ENCODE results near the gene JARID2.
A peak's percentile ranks its signal among the peaks of the same experiment; 100 is the strongest.

The JARID2 gene

DNA sequence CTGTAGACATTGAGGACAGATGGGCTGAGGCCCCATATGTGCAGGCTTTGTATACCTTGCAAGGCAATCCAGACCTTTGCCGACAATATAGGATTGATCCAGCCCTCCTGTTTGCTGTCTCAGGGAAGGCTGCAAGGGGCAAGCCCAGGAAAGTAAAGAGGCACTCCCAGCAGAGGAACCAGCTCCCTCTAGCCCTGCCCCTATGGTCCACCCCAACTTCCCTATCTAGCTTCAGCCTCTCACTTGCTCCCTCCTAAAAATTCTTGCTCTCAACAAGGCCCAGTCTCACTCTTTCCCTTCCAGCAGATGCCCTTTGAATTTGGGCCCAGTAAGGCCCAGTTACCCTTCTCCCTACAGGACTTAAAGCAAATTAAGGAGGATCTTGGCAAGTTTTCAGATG, 92.6 kb downstream of the JARID2 start:
- Histone ChIP-seq H3K27ac (ENCODE audit: low read length, poor library complexity, severe bottlenecking) (no peak overlapping the region), H2AFZ (ENCODE audit: low read depth, low read length) (no peak overlapping the region), H2BK15ac (ENCODE audit: low read depth, poor library complexity, severe bottlenecking) (no peak overlapping the region), H2BK120ac (ENCODE audit: low read depth, low read length) (no peak overlapping the region), H2BK5ac (ENCODE audit: low read depth, low read length, poor library complexity, severe bottlenecking) (no peak overlapping the region), H4K91ac (ENCODE audit: low read length) (no peak overlapping the region), H3K36me3 (ENCODE audit: control insufficient read depth in 1 of 2, insufficient read depth in 2 of 2, low read depth in 1 of 2, low read length in 2 of 2) (no peaks in the 10 kb centered on the region), H3K4me2 (ENCODE audit: low read length, poor library complexity, severe bottlenecking) (no peak overlapping the region), H4K8ac (ENCODE audit: low read length) (no peak overlapping the region), H3K27me3 (ENCODE audit: control insufficient read depth in 1 of 2, insufficient read depth in 1 of 2, low read length in 2 of 2) (no peaks in the 10 kb centered on the region), H2BK12ac (ENCODE audit: low read length in 2 of 2) (no peak overlapping the region), H2AK5ac (ENCODE audit: low read length, severe bottlenecking) (no peak overlapping the region), H3K14ac (ENCODE audit: low read length in 2 of 2) (peak overlapping the region in 1 of 2 experiments; percentile 44), H3K18ac (ENCODE audit: low read depth in 1 of 2, low read length in 2 of 2) (no peak overlapping the region), H3K4ac (ENCODE audit: low read depth in 1 of 2, low read length in 2 of 2) (no peak overlapping the region), H3K9me3 (ENCODE audit: control insufficient read depth, low read length) (no peaks in the 10 kb centered on the region), H3K79me1 (replicated peaks; ENCODE audit: low read length, poor library complexity, severe bottlenecking) (peaks cover 53% of the 10 kb centered on the region), H3K4me3 (ENCODE audit: insufficient read depth in 1 of 2, low read depth in 1 of 2, low read length in 2 of 2) (no peak overlapping the region), H3K9ac (ENCODE audit: low read length) (no peak overlapping the region), H3K4me1 (ENCODE audit: control insufficient read depth, insufficient read depth, low read depth, low read length) (peaks cover 5% of the 10 kb centered on the region), H3K23ac (ENCODE audit: low read length in 2 of 2) (no peak overlapping the region)
- 97% methylated on average over 1 of the region's 1 CpG for WGBS
- DNase-seq, result no peak

DNA sequence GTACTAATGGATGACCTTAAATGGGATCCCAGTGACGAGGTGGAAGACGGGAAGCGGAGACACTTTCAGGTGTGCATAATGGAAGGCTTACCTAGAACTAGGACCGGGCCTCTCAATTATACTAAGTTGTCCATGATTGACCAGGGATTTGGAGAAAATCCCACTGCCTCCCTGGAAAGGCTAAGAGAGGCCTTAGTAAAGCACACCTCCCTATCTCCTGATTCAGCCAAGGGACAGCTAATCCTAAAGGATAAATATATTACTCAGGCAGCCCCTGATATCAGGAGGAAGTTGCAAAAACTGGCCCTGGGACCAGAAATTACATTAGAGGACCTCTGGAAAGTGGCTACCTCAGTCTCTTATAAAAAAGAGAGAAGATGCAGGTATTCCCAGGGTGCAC, 93.2 kb downstream of the JARID2 start:
- Histone ChIP-seq H3K4me2 (ENCODE audit: low read length, poor library complexity, severe bottlenecking) (no peak overlapping the region), H3K27ac (ENCODE audit: low read length, poor library complexity, severe bottlenecking) (no peak overlapping the region), H2BK5ac (ENCODE audit: low read depth, low read length, poor library complexity, severe bottlenecking) (no peak overlapping the region), H3K4me3 (ENCODE audit: insufficient read depth in 1 of 2, low read depth in 1 of 2, low read length in 2 of 2) (no peak overlapping the region), H3K27me3 (ENCODE audit: control insufficient read depth in 1 of 2, insufficient read depth in 1 of 2, low read length in 2 of 2) (no peaks in the 10 kb centered on the region), H3K9me3 (ENCODE audit: control insufficient read depth, low read length) (no peaks in the 10 kb centered on the region), H3K23ac (ENCODE audit: low read length in 2 of 2) (no peak overlapping the region), H3K9ac (ENCODE audit: low read length) (no peak overlapping the region), H3K79me1 (replicated peaks; ENCODE audit: low read length, poor library complexity, severe bottlenecking) (peaks cover 52% of the 10 kb centered on the region), H4K91ac (ENCODE audit: low read length) (no peak overlapping the region), H2BK12ac (ENCODE audit: low read length in 2 of 2) (no peak overlapping the region), H2BK15ac (ENCODE audit: low read depth, poor library complexity, severe bottlenecking) (no peak overlapping the region), H3K18ac (ENCODE audit: low read depth in 1 of 2, low read length in 2 of 2) (peak overlapping the region in 1 of 2 experiments; percentile 48), H3K4ac (ENCODE audit: low read depth in 1 of 2, low read length in 2 of 2) (no peak overlapping the region), H2AFZ (ENCODE audit: low read depth, low read length) (no peak overlapping the region), H3K36me3 (ENCODE audit: control insufficient read depth in 1 of 2, insufficient read depth in 2 of 2, low read depth in 1 of 2, low read length in 2 of 2) (no peaks in the 10 kb centered on the region), H3K4me1 (ENCODE audit: control insufficient read depth, insufficient read depth, low read depth, low read length) (peaks cover 5% of the 10 kb centered on the region), H2AK5ac (ENCODE audit: low read length, severe bottlenecking) (no peak overlapping the region), H3K14ac (ENCODE audit: low read length in 2 of 2) (no peak overlapping the region), H2BK120ac (ENCODE audit: low read depth, low read length) (no peak overlapping the region), H4K8ac (ENCODE audit: low read length) (no peak overlapping the region)
- WGBS, result 96% methylated on average over 4 of the region's 4 CpGs
- no peak for DNase-seq

DNA sequence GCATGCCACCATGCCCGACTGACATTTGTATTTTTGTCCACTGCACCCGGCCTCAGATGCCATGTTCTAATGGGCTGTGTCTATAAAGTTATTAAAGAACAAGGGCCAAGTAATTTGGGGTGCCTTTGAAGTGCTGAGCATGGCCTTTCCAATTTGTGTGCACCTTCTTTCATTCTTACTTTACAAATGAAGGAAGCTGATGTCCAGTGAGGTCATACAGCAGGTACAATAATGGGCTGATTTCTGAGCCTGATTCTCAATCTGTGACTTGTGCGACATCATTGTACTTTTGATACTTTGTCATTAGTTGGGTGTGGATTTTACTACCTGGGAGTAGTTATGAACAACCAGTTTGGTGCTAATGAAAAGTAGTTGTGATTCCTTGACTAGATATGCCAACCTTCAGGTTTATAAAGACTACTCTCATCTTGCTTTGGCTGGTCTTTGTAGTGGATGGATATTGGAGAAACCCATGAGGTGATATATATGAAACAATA, 94.3 kb downstream of the JARID2 start:
- Histone ChIP-seq H3K18ac (ENCODE audit: low read depth in 1 of 2, low read length in 2 of 2) (no peak overlapping the region), H3K4me1 (ENCODE audit: control insufficient read depth, insufficient read depth, low read depth, low read length) (peaks cover 5% of the 10 kb centered on the region), H3K9me3 (ENCODE audit: control insufficient read depth, low read length) (no peaks in the 10 kb centered on the region), H4K8ac (ENCODE audit: low read length) (no peak overlapping the region), H3K27ac (ENCODE audit: low read length, poor library complexity, severe bottlenecking) (no peak overlapping the region), H3K4ac (ENCODE audit: low read depth in 1 of 2, low read length in 2 of 2) (no peak overlapping the region), H3K9ac (ENCODE audit: low read length) (no peak overlapping the region), H3K4me2 (ENCODE audit: low read length, poor library complexity, severe bottlenecking) (no peak overlapping the region), H2BK12ac (ENCODE audit: low read length in 2 of 2) (no peak overlapping the region), H3K27me3 (ENCODE audit: control insufficient read depth in 1 of 2, insufficient read depth in 1 of 2, low read length in 2 of 2) (no peaks in the 10 kb centered on the region), H3K14ac (ENCODE audit: low read length in 2 of 2) (no peak overlapping the region), H3K4me3 (ENCODE audit: insufficient read depth in 1 of 2, low read depth in 1 of 2, low read length in 2 of 2) (no peak overlapping the region), H4K91ac (ENCODE audit: low read length) (no peak overlapping the region), H2AFZ (ENCODE audit: low read depth, low read length) (no peak overlapping the region), H3K79me1 (replicated peaks; ENCODE audit: low read length, poor library complexity, severe bottlenecking) (peaks cover 52% of the 10 kb centered on the region), H2BK5ac (ENCODE audit: low read depth, low read length, poor library complexity, severe bottlenecking) (no peak overlapping the region), H3K23ac (ENCODE audit: low read length in 2 of 2) (no peak overlapping the region), H2AK5ac (ENCODE audit: low read length, severe bottlenecking) (no peak overlapping the region), H2BK15ac (ENCODE audit: low read depth, poor library complexity, severe bottlenecking) (no peak overlapping the region), H2BK120ac (ENCODE audit: low read depth, low read length) (no peak overlapping the region), H3K36me3 (ENCODE audit: control insufficient read depth in 1 of 2, insufficient read depth in 2 of 2, low read depth in 1 of 2, low read length in 2 of 2) (no peaks in the 10 kb centered on the region)
- DNase-seq, result no peak
- 99% methylated on average over 3 of the region's 3 CpGs for WGBS

DNA sequence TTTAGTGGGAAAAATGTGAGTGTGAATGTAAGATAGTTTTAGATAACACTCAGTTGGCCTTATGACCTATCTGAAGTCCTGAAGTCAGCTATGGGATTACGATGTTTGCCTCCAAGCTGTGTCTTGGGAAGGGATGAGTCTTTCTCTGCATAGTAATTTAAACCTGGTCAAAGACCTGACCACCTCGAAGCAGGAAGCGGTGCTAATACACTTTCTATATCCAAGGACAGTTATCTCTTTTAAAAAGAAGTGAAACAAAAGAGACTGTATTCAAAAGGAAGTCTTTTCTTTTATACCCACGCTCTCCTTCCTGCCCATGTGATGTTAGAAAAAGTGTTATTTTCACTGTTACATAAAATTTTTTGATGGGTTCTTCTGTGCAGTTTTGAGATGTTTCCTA, 94.9 kb downstream of the JARID2 start:
- Histone ChIP-seq H3K36me3 (ENCODE audit: control insufficient read depth in 1 of 2, insufficient read depth in 2 of 2, low read depth in 1 of 2, low read length in 2 of 2) (no peaks in the 10 kb centered on the region), H2AFZ (ENCODE audit: low read depth, low read length) (no peak overlapping the region), H2BK12ac (ENCODE audit: low read length in 2 of 2) (no peak overlapping the region), H3K27me3 (ENCODE audit: control insufficient read depth in 1 of 2, insufficient read depth in 1 of 2, low read length in 2 of 2) (no peaks in the 10 kb centered on the region), H3K4ac (ENCODE audit: low read depth in 1 of 2, low read length in 2 of 2) (peak overlapping the region in 1 of 2 experiments; percentile 28), H3K79me1 (replicated peaks; ENCODE audit: low read length, poor library complexity, severe bottlenecking) (peaks cover 47% of the 10 kb centered on the region), H3K4me2 (ENCODE audit: low read length, poor library complexity, severe bottlenecking) (no peak overlapping the region), H3K14ac (ENCODE audit: low read length in 2 of 2) (no peak overlapping the region), H2BK120ac (ENCODE audit: low read depth, low read length) (no peak overlapping the region), H4K8ac (ENCODE audit: low read length) (no peak overlapping the region), H2BK5ac (ENCODE audit: low read depth, low read length, poor library complexity, severe bottlenecking) (no peak overlapping the region), H3K18ac (ENCODE audit: low read depth in 1 of 2, low read length in 2 of 2) (peak overlapping the region in 1 of 2 experiments; percentile 76), H2AK5ac (ENCODE audit: low read length, severe bottlenecking) (no peak overlapping the region), H3K4me3 (ENCODE audit: insufficient read depth in 1 of 2, low read depth in 1 of 2, low read length in 2 of 2) (no peak overlapping the region), H4K91ac (ENCODE audit: low read length) (no peak overlapping the region), H2BK15ac (ENCODE audit: low read depth, poor library complexity, severe bottlenecking) (no peak overlapping the region), H3K27ac (ENCODE audit: low read length, poor library complexity, severe bottlenecking) (no peak overlapping the region), H3K23ac (ENCODE audit: low read length in 2 of 2) (no peak overlapping the region), H3K9ac (ENCODE audit: low read length) (no peak overlapping the region), H3K9me3 (ENCODE audit: control insufficient read depth, low read length) (no peaks in the 10 kb centered on the region), H3K4me1 (ENCODE audit: control insufficient read depth, insufficient read depth, low read depth, low read length) (peaks cover 5% of the 10 kb centered on the region)
- WGBS, result 55% methylated on average over 1 of the region's 4 CpGs
- DNase-seq, result no peak

Measured in mesenchymal stem cell (in vitro differentiated cells and primary cell).